ENCODE data around the gene LCA5.

The LCA5 gene

GRCh38 chr6:79524065-79524464 lies 13.2 kb downstream of the LCA5 start:
- TF ChIP-seq SIN3A (IDR thresholded peaks at IDR 0.05; ENCODE audit: borderline replicate concordance, insufficient read depth, low read length) (no peak), POLR2AphosphoS5 (IDR thresholded peaks at IDR 0.05; ENCODE audit: low read depth, low read length) (no peak), REST (IDR thresholded peaks at IDR 0.05; ENCODE audit: insufficient read depth in 1 of 2, low read depth in 2 of 2, low read length in 2 of 2) (no peak), TAF1 (IDR thresholded peaks at IDR 0.05; ENCODE audit: borderline replicate concordance, insufficient read depth, low read length) (no peak), FOXP2 (optimal IDR thresholded peaks at IDR 0.05; ENCODE audit: borderline replicate concordance, extremely low read depth, extremely low read length, insufficient read depth) (no peak)

GRCh38 chr6:79522609-79523008 lies 14.6 kb downstream of the LCA5 start:
- no peak for TF ChIP-seq POLR2AphosphoS5 (IDR thresholded peaks at IDR 0.05; ENCODE audit: low read depth, low read length)
- TF ChIP-seq REST (IDR thresholded peaks at IDR 0.05; ENCODE audit: insufficient read depth in 1 of 2, low read depth in 2 of 2, low read length in 2 of 2): no peak
- TF ChIP-seq SIN3A (IDR thresholded peaks at IDR 0.05; ENCODE audit: borderline replicate concordance, insufficient read depth, low read length): no peak
- TF ChIP-seq TAF1 (IDR thresholded peaks at IDR 0.05; ENCODE audit: borderline replicate concordance, insufficient read depth, low read length): no peak
- TF ChIP-seq FOXP2 (optimal IDR thresholded peaks at IDR 0.05; ENCODE audit: borderline replicate concordance, extremely low read depth, extremely low read length, insufficient read depth): no peak

GRCh38 chr6:79520534-79520933 lies 16.7 kb downstream of the LCA5 start:
- TF ChIP-seq REST (IDR thresholded peaks at IDR 0.05; ENCODE audit: insufficient read depth in 1 of 2, low read depth in 2 of 2, low read length in 2 of 2) (no peak), SIN3A (IDR thresholded peaks at IDR 0.05; ENCODE audit: borderline replicate concordance, insufficient read depth, low read length) (no peak), POLR2AphosphoS5 (IDR thresholded peaks at IDR 0.05; ENCODE audit: low read depth, low read length) (no peak), TAF1 (IDR thresholded peaks at IDR 0.05; ENCODE audit: borderline replicate concordance, insufficient read depth, low read length) (no peak), FOXP2 (optimal IDR thresholded peaks at IDR 0.05; ENCODE audit: borderline replicate concordance, extremely low read depth, extremely low read length, insufficient read depth) (no peak)

- no peak for TF ChIP-seq POLR2AphosphoS5 (IDR thresholded peaks at IDR 0.05; ENCODE audit: low read depth, low read length)
- TF ChIP-seq SIN3A (IDR thresholded peaks at IDR 0.05; ENCODE audit: borderline replicate concordance, insufficient read depth, low read length): no peak
These were observed 18.4 kb downstream of the LCA5 start for GRCh38 chr6:79518842-79519241.

GRCh38 chr6:79515436-79515835 lies 21.8 kb downstream of the LCA5 start:
- TF ChIP-seq TAF1 (IDR thresholded peaks at IDR 0.05; ENCODE audit: borderline replicate concordance, insufficient read depth, low read length) (no peak), REST (IDR thresholded peaks at IDR 0.05; ENCODE audit: insufficient read depth in 1 of 2, low read depth in 2 of 2, low read length in 2 of 2) (no peak), SIN3A (IDR thresholded peaks at IDR 0.05; ENCODE audit: borderline replicate concordance, insufficient read depth, low read length) (no peak), POLR2AphosphoS5 (IDR thresholded peaks at IDR 0.05; ENCODE audit: low read depth, low read length) (no peak), FOXP2 (optimal IDR thresholded peaks at IDR 0.05; ENCODE audit: borderline replicate concordance, extremely low read depth, extremely low read length, insufficient read depth) (no peak)
